Measurements from ENCODE around the gene NCKAP1.

- TF ChIP-seq, protein P1, sequence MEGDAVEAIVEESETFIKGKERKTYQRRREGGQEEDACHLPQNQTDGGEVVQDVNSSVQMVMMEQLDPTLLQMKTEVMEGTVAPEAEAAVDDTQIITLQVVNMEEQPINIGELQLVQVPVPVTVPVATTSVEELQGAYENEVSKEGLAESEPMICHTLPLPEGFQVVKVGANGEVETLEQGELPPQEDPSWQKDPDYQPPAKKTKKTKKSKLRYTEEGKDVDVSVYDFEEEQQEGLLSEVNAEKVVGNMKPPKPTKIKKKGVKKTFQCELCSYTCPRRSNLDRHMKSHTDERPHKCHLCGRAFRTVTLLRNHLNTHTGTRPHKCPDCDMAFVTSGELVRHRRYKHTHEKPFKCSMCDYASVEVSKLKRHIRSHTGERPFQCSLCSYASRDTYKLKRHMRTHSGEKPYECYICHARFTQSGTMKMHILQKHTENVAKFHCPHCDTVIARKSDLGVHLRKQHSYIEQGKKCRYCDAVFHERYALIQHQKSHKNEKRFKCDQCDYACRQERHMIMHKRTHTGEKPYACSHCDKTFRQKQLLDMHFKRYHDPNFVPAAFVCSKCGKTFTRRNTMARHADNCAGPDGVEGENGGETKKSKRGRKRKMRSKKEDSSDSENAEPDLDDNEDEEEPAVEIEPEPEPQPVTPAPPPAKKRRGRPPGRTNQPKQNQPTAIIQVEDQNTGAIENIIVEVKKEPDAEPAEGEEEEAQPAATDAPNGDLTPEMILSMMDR (IDR thresholded peaks at IDR 0.05; ENCODE audit: poor library complexity) = no peak
- TF ChIP-seq EZH2 (IDR thresholded peaks at IDR 0.05; ENCODE audit: borderline replicate concordance) = no peak
Measured at GRCh38 chr2:182937870-182938269, 100.4 kb downstream of the NCKAP1 start.
